DOHH2 (cell line): Measurements from ENCODE around the gene EOGT.

ENCODE experiments used
- EZH2phosphoT487 ChIP-seq: fragments of 200-600 bp; sonication (generic); IDR thresholded peaks from 2 replicates; pipeline ENCODE4 v1.6.1; 2017; ENCODE audit warnings: borderline replicate concordance, mild to moderate bottlenecking, antibody characterized with exemption, low read length, moderate library complexity, mixed read lengths
- TF ChIP-seq, protein P1 (sequence below): fragments of 200-600 bp; sonication (generic); IDR thresholded peaks from one replicate; pipeline ENCODE4 v1.5.1; 2014; ENCODE audit warnings: antibody characterized with exemption, mild to moderate bottlenecking, low read depth, low read length; ENCODE audit not compliant: poor library complexity, severe bottlenecking

DNA sequence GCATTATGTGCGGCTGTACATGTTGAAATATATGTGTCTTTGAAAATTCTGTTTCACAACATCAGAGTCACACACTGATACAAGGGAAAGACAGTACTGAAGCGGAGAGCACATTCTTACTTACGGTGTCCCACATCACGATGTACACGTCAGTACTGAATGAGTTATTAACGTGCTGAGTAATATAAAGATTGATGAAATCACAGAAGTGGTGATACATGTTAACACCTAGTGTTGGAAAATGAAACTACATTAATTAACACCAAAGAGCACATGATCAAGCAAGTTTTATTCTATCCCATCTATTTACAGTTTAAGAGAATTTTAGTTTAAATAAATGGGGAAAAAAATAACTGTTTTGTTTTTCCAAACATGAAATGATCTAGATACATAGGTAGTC lies 15.6 kb downstream of the EOGT start:
- TF ChIP-seq, protein P1, sequence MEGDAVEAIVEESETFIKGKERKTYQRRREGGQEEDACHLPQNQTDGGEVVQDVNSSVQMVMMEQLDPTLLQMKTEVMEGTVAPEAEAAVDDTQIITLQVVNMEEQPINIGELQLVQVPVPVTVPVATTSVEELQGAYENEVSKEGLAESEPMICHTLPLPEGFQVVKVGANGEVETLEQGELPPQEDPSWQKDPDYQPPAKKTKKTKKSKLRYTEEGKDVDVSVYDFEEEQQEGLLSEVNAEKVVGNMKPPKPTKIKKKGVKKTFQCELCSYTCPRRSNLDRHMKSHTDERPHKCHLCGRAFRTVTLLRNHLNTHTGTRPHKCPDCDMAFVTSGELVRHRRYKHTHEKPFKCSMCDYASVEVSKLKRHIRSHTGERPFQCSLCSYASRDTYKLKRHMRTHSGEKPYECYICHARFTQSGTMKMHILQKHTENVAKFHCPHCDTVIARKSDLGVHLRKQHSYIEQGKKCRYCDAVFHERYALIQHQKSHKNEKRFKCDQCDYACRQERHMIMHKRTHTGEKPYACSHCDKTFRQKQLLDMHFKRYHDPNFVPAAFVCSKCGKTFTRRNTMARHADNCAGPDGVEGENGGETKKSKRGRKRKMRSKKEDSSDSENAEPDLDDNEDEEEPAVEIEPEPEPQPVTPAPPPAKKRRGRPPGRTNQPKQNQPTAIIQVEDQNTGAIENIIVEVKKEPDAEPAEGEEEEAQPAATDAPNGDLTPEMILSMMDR, result no peak
- TF ChIP-seq EZH2phosphoT487, result no peak
